Activated gamma-delta T cell treated with anti-CD3 and anti-CD28 coated beads, Interleukin-2, amount 50 U/mL, for 16 hours (primary cell): Measurements from ENCODE around the gene PPP3CA.

Source experiments
- DNase-seq: peaks from one replicate; pipeline ENCODE4 v3.0.0-alpha.2; 2020; ENCODE audit warnings: low read depth

PPP3CA gene

DNA sequence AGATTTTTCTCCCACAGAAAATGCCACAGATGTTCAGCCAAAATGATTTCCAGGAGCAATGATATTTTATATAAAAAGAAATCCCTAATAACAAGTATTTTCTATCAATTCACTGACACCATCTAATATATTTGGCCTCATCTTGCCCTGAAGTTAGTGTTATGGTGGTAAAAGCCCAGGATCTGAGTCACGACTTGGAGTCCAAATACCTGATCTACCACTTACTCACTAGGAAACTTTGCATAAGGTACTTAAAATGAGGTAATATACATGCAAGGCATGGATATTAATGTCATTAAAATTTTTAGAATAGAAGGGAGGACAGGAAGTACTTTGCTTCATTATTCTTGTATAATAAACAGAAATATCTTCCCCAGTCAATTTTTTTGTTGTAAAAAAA, 16.3 kb downstream of the PPP3CA start:
- DNase-seq, result no peak

DNA sequence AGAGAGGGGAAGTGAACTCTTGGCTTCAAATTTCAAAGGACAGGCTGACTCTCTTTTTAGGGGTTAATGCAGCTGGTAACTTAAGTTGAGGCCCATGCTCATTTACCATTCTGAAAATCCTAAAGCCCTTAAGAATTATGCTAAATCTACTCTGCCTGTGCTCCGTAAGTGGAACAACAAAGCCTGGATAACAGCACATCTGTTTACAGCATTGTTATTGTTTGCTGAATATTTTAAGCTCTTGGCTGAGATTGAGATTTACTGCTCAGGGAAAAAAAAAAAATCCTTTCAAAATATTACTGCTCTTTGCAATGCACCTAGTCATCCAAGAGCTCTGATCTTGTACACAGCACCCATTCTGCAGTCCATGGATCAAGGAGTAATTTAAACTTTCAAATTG, 17.7 kb downstream of the PPP3CA start:
- no peak for DNase-seq

GRCh38 chr4:101328063-101328602, 19.2 kb downstream of the PPP3CA start:
- DNase-seq, result no peak

- no peak for DNase-seq
These were observed 20.8 kb downstream of the PPP3CA start for GRCh38 chr4:101326576-101326975.

DNA sequence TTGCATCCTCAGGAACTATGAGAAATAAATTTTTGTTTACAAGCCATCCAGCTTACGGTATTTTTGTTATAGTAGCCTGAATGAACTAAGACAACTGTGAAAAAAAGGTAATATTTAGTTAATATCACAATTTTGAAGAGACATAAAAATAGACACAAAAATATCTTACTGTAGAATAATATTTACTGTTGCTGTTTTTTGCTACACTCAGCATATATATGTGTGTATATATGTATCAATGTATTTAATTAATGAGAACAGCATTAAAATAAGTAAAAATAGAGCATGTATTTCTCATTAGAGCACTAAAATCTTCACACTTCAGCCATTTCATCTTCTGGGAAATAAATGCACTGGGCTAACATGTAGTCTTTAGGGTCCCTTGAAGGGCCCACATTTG, 24.6 kb downstream of the PPP3CA start:
- DNase-seq, result no peak

GRCh38 chr4:101321481-101322042, 25.8 kb downstream of the PPP3CA start:
- no peak for DNase-seq

DNA sequence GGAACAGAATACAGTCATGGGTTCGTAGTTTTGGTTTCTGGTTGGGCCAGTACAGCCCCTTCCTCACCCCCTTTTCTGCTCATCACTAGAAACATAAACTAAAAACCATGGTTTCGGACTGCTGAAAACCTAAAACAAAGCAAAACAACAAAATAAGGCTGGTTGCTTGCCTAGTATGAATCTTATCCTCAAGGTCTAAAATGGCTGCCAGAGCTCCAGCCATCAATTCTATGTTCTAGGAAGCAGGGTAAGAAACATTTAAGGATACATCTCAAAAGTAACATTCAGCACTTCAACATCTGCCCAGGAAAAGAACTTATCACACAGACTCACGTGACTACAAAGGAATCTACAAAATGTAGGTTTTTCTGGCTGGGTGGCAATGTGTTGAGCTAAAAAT, 31.5 kb downstream of the PPP3CA start:
- no peak for DNase-seq

DNA sequence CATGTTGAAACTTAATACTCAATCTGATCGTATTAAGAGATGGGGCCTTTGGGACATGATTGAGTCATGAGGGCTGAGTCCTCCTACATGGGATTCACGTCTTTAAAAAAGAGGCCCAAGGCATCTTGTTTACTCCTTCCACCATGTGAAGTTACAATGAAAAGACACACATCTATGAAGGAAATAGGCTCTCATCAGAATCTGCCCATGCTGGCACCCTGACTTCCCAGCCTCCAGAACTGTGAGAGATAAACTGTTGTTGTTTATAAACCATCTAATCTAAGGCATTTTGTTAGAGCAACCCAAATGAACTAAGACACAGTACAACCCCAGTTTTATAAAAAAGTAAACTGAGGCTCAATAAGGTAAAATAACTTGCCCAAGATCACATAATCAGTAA, 32.3 kb downstream of the PPP3CA start:
- DNase-seq, result no peak

DNA sequence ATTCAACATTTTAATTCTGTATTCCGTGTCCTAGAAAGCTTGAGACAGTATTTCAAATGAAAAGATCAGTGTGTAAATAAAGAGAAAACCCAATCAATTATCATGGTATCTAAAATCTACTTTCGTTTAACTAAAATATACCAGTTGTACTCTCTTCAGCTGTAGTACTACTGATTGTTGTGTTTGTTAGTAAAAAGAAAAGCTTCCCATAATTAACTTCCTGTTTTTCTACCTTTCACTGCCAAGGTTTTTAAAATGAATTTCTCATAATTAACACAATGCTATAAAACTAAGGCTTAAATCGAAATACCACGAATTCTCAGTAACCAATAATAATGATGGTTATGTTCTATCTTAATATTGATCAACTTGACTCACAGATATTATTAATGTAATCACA, 37.4 kb downstream of the PPP3CA start:
- no peak for DNase-seq

GRCh38 chr4:101307899-101308298, 39.4 kb downstream of the PPP3CA start:
- DNase-seq, result no peak

DNA sequence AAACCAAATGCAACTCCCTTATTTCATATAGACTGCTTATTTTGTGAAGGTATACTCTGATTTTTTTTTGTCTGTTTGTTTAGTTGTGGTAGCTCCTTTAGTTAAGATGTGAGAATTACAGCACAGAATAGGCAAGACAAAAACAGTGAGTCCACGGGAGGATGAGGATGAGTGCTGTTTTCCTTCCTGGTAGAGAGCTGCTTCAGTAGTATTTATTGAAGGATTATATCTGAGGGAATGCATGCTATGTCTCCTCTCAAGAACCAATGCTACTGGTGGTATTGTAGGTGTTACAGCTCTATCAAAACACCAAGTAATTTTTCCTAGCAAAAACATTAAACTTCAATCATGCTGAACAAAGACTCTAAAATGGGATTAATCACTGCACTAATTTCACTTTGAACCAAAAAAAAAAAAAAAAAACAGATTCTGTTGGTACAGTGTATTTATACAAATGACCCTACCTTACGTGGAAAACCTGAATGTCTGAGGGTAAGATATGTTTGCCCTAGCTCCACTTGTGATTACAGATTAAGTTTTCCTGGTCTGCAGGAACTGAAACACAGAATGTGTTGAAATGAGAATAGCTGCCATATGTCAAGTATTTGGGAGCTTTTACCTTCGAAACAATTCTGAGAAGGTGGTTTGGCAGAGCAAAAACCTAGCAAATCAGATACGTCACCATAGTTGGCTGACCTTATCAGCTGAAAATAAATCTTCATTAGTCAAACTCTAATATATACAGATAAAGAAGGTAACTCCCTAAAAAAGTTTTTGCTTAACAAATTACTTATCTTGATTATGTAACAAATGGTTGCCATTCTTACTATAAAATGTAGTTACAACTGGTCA, 40.3 kb downstream of the PPP3CA start:
- no peak for DNase-seq

- DNase-seq, result no peak
These were observed 41.1 kb downstream of the PPP3CA start for GRCh38 chr4:101306225-101306624.

DNA sequence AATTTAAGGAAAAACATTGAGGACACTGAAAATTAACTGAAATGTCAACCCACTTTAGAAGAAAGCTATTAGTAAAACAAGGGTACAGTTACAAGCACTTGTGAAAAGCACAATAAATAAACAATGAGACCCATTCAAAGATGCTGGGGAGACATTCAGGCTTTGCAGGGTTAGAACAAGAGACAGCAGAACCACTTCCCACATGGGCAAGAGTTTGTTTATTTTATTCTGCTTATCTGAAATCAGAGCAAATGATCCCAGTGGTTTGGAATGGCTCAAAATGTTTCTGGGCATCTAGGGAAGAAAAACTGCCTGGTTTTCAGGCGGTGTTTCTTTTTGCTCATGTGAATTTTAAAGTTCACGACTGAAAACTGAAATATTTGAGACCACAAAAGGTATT, 42.4 kb downstream of the PPP3CA start:
- no peak for DNase-seq

- DNase-seq, result no peak
These were observed 47.3 kb downstream of the PPP3CA start for GRCh38 chr4:101299899-101300540.

DNA sequence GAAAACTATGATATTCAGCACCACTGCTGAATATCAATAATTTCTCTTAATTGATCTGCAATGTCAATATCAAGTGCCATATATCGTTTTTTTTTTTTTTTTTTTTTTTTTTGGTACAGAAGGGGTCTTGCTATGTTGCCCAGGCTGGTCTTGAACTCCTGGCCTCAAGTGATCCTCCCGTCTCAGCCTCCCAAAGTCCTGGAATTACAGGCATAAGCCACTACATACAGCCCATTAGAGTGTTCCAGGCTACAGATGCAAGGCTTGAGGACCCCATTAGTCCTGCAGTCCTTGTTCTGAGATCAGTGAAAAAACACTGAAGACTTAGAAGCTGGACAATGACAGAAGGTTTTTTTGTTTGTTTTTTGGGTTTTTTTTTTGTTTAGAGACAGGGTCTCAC, 48.3 kb downstream of the PPP3CA start:
- no peak for DNase-seq

DNA sequence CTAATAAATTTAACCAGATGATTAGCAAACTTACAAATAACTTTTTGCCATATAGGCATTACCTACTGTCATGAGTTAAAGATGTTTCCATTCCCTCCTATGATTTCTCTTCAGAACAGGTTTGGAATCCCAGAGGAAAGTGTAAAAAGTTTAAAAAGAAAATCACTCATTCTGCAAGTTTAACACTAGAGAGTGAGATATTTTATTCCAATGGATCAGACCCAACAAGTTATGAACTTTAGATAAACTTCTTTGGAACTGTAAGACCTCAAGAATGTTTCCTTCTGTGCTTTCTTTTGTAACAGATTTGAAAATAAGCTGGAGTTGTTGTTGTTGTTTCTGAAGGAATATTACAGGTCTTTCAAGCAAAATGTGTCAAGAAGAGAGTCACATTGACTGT, 51.6 kb downstream of the PPP3CA start:
- DNase-seq, result no peak

GRCh38 chr4:101294597-101294996, 52.7 kb downstream of the PPP3CA start:
- DNase-seq, result no peak

DNA sequence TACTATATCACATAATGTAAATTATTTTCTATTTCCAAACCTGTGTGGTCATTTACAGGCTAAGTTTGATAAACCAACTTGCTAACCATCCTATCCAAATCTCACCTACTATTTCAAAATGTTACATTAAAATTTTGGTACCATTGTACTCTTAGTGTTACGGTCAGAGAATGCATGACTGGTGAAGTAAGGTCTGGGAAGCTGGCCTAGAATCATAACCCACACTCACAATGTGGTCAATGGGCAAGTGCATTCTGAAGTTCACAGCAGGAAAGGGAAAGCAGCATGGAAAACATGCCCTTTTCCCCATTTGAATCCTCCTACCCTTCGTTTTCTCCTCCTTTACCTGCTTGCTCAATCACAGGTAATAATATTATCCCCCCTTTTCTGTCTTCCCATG, 54.4 kb downstream of the PPP3CA start:
- no peak for DNase-seq

DNA sequence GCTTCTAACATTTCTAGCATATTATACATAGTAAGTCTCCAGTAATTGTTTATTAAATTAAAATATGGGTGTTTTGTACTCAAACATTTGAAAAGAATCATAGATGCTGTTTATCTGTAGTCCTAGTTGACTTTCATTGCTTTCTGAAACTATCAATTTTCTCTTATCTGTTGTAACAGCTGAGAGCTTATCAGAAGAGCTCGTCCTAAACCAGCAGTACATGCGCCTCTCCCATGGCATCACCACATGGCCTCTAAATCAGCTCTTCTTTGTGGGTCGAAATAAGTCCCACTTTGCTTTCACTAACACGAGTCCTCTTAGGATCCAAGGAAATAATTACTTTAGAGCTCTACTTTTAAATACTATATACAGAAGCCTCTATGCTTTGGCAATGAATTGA, 55.1 kb downstream of the PPP3CA start:
- no peak for DNase-seq

- DNase-seq, result no peak
These were observed 56.1 kb downstream of the PPP3CA start for GRCh38 chr4:101291198-101291597.

DNA sequence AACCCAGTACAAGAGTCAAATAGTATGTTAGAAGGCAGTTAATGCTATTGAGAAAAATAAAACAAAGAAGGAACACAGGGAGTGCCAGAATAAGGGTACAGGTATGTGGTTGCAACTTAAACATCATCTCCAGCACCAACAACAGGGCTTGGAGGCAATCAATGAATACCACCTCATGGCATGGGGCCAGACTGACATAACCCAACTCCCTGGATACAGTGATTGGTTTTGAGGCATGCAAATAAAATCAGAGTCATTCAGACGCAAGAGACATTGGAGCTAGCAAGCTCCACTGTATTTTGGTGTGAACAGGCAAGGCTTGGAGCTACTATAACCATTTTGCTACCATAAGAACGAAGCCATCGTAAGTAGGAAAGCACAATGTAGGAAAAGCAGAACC, 56.7 kb downstream of the PPP3CA start:
- no peak for DNase-seq

GRCh38 chr4:101289306-101289705, 58.0 kb downstream of the PPP3CA start:
- DNase-seq, result no peak
